HCT116 (cell line): ENCODE measurements around the gene CLP1. TPM values are rescaled to one million over a fixed set of nuclear protein-coding genes. Genes with fewer than 3 reads are reported as not detected.

Source experiments
- ATAC-seq: fragments of 200-7000 bp; cut with Tn5 transposase; 2 replicates; pipeline ENCODE4 v1.9.1; 2020; ENCODE audit warnings: mild to moderate bottlenecking, moderate library complexity
- BruUV-seq: library from RNA; stranded (reverse); fragments of 400-500 nt; replicated peaks from 2 replicates; lab custom pipeline; 2021; lab: Mats Ljungman, UMichigan
- CTCF ChIA-PET: fragments of 300-600 bp; sonication (Branson Sonifier 250); formaldehyde crosslinking; loops from one replicate; lab custom pipeline; 2021; ENCODE audit warnings: antibody characterized with exemption; lab: Charles Lee
- POLR2A ChIA-PET: fragments of 300-600, 350-600 bp; sonication (Branson Sonifier 250); formaldehyde crosslinking; loops from one replicate; lab custom pipeline; 2021; ENCODE audit warnings: antibody characterized with exemption; lab: Charles Lee
- RAD21 ChIA-PET, 2 experiments: fragments of 300-600 bp; sonication (Branson Sonifier 250); formaldehyde crosslinking; loops; one replicate each; lab custom pipeline; 2023; ENCODE audit warnings: low total read pairs in 2 of 2; ENCODE audit not compliant: uncharacterized antibody in 2 of 2, unreplicated experiment in 2 of 2, low non-redundant PET in 1 of 2; lab: Charles Lee
- DNase-seq: peaks from one replicate; pipeline ENCODE4 v3.0.0-alpha.2; 2010; ENCODE audit warnings: low read depth, low spot score
- H2AFZ ChIP-seq: fragments of 200-600 bp; shearing (Covaris generic), sonication (generic); 2 replicates; pipeline ENCODE4 v1.6.1; 2017; ENCODE audit warnings: low read depth, mixed run types, mixed read lengths, antibody characterized with exemption, low read length; ENCODE audit not compliant: poor library complexity, severe bottlenecking
- H3K27ac ChIP-seq: 2 replicates; pipeline ENCODE4 v1.5.1; 2012; ENCODE audit warnings: low read depth, low read length
- H3K27me3 ChIP-seq: fragments of 200-600 bp; sonication (generic); 2 replicates; pipeline ENCODE4 v1.6.1; 2016; ENCODE audit warnings: mixed run types, low read length, mixed read lengths; ENCODE audit not compliant: insufficient read depth
- H3K36me3 ChIP-seq, 2 experiments: fragments of 200-500 bp in 1 of 2; fragments of 200-600 bp in 1 of 2; sonication (Bioruptor generic) in 1 of 2; sonication (generic) in 1 of 2; 2 replicates each; pipeline versions ENCODE4 v1.5.1 to v1.6.1; 2014 to 2016; ENCODE audit warnings: low read length in 2 of 2, inconsistent platforms in 1 of 2, mixed read lengths in 1 of 2, mixed run types in 1 of 2; ENCODE audit not compliant: insufficient read depth in 2 of 2, control insufficient read depth in 1 of 2
- H3K4me1 ChIP-seq, 2 experiments: fragments of 200-600 bp in 1 of 2; sonication (generic) in 1 of 2; 2 replicates each; pipeline versions ENCODE4 v1.5.1 to v1.6.1; 2012 to 2017; ENCODE audit warnings: low read length in 2 of 2, inconsistent platforms in 1 of 2, mild to moderate bottlenecking in 1 of 2, mixed read lengths in 1 of 2, mixed run types in 1 of 2, moderate library complexity in 1 of 2; ENCODE audit not compliant: insufficient read depth in 2 of 2, control insufficient read depth in 1 of 2
- H3K4me2 ChIP-seq: fragments of 200-600 bp; sonication (generic); 2 replicates; pipeline ENCODE4 v1.6.1; 2017; ENCODE audit warnings: mixed run types, low read length, mixed read lengths
- H3K4me3 ChIP-seq, 2 experiments: fragments of 200-600 bp in 1 of 2; sonication (generic) in 1 of 2; replicated peaks in 1 of 2; 2 replicates each; pipeline ENCODE4 v1.5.1; 2011 to 2016; ENCODE audit warnings: low read length in 2 of 2, control low read depth in 1 of 2, low read depth in 1 of 2, mild to moderate bottlenecking in 1 of 2, mixed read lengths in 1 of 2, mixed run types in 1 of 2
- H3K79me2 ChIP-seq: fragments of 200-600 bp; sonication (generic); 2 replicates; pipeline ENCODE4 v1.6.1; 2017; ENCODE audit warnings: mild to moderate bottlenecking, mixed run types, low read length, moderate library complexity, mixed read lengths; ENCODE audit not compliant: insufficient read depth
- H3K9ac ChIP-seq: fragments of 200-600 bp; sonication (generic); 2 replicates; pipeline ENCODE4 v1.6.1; 2016; ENCODE audit warnings: low read length, mixed read lengths
- H3K9me2 ChIP-seq: fragments of 200-600 bp; sonication (generic), shearing (Covaris generic); 2 replicates; pipeline ENCODE4 v1.6.1; 2017; ENCODE audit warnings: mixed run types, mild to moderate bottlenecking, moderate library complexity; ENCODE audit not compliant: insufficient read depth
- H3K9me3 ChIP-seq, 2 experiments: fragments of 200-500 bp in 1 of 2; fragments of 200-600 bp in 1 of 2; sonication (Bioruptor generic) in 1 of 2; sonication (generic) in 1 of 2; 2 replicates each; pipeline ENCODE4 v1.6.1; 2014 to 2017; ENCODE audit warnings: low read length in 2 of 2, mixed read lengths in 2 of 2, inconsistent platforms in 1 of 2, low read depth in 1 of 2, mild to moderate bottlenecking in 1 of 2, mixed run types in 1 of 2, moderate library complexity in 1 of 2; ENCODE audit not compliant: control insufficient read depth in 1 of 2, insufficient read depth in 1 of 2
- H4K20me1 ChIP-seq: fragments of 200-600 bp; sonication (generic), shearing (Covaris generic); 2 replicates; pipeline ENCODE4 v1.6.1; 2017; ENCODE audit warnings: mixed run types, mild to moderate bottlenecking, moderate library complexity; ENCODE audit not compliant: insufficient read depth
- EZH2 ChIP-seq: fragments of 200-600 bp; sonication (generic); IDR thresholded peaks from 2 replicates; pipeline ENCODE4 v1.6.1; 2017; ENCODE audit warnings: antibody characterized with exemption, mixed run types
- POLR2A ChIP-seq: IDR thresholded peaks from 2 replicates; pipeline ENCODE4 v1.7.0; 2011; ENCODE audit warnings: borderline replicate concordance; ENCODE audit not compliant: insufficient read depth, insufficient read length; ENCODE audit errors: extremely low read depth
- POLR2AphosphoS5 ChIP-seq: IDR thresholded peaks from 2 replicates; pipeline ENCODE4 v1.6.1; 2011; ENCODE audit warnings: mild to moderate bottlenecking, low read depth, low read length, moderate library complexity
- SP1 ChIP-seq: IDR thresholded peaks from 2 replicates; pipeline ENCODE4 v1.6.1; 2012; ENCODE audit warnings: low read depth
- SRF ChIP-seq: IDR thresholded peaks from 2 replicates; pipeline ENCODE4 v1.6.1; 2012; ENCODE audit warnings: low read depth
- ZFX ChIP-seq: fragments of 450-650 bp; IDR thresholded peaks from 2 replicates; pipeline ENCODE4 v1.6.1; 2017
- intact Hi-C: fragments of 100-400 bp; cut with micrococcal nuclease; formaldehyde crosslinking; loops from 2 replicates; pipeline ENCODE4 v1.10.0; 2022
- total RNA-seq: library from RNA; stranded (reverse); gene quantifications from one replicate; pipeline ENCODE4 v1.2.1, GENCODE V29; 2021; ENCODE audit not compliant: unreplicated experiment
- TF ChIP-seq, protein P1 (sequence below), 3 experiments: fragments of 200-600 bp in 1 of 3; sonication (generic) in 1 of 3; IDR thresholded peaks in 2 of 3; conservative IDR thresholded peaks in 1 of 3; 2 replicates each; pipeline ENCODE4 v1.5.1; 2012 to 2017; ENCODE audit warnings: low read depth in 2 of 3, low read length in 2 of 3, antibody characterized with exemption in 1 of 3, borderline replicate concordance in 1 of 3, control low read depth in 1 of 3, mild to moderate bottlenecking in 1 of 3, mixed read lengths in 1 of 3, mixed run types in 1 of 3, moderate library complexity in 1 of 3; ENCODE audit not compliant: insufficient read depth in 1 of 3
- TF ChIP-seq, protein P2 (sequence below): IDR thresholded peaks from 2 replicates; pipeline ENCODE4 v1.6.1; 2011; ENCODE audit warnings: mild to moderate bottlenecking, low read length, moderate library complexity; ENCODE audit not compliant: insufficient replicate concordance; ENCODE audit errors: extremely low read depth
- TF ChIP-seq, protein P3 (sequence below): IDR thresholded peaks from 2 replicates; pipeline ENCODE4 v1.6.1; 2012

CLP1 gene
- total RNA-seq, 1 experiment from 2014 or later, result 17.7 TPM

DNA sequence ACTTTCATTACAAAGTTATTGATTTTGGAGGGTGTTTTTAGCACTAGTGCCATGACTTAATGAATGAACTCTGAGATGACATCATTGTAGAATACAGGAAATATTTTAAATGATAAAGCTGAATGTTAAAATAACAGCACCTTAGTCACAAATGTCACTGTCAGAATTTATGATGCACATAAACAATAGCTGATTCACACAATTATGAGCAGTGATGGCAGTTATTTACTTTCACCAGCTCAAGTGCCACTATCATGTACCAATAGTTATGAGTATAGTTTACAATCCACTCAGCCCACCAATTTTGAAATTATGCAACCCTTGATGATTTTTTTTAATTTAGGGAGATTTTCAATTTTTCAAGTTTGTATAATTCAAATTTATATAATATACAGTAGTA, 37.1 kb upstream of the CLP1 start (continued):
- TF ChIP-seq, protein P1, sequence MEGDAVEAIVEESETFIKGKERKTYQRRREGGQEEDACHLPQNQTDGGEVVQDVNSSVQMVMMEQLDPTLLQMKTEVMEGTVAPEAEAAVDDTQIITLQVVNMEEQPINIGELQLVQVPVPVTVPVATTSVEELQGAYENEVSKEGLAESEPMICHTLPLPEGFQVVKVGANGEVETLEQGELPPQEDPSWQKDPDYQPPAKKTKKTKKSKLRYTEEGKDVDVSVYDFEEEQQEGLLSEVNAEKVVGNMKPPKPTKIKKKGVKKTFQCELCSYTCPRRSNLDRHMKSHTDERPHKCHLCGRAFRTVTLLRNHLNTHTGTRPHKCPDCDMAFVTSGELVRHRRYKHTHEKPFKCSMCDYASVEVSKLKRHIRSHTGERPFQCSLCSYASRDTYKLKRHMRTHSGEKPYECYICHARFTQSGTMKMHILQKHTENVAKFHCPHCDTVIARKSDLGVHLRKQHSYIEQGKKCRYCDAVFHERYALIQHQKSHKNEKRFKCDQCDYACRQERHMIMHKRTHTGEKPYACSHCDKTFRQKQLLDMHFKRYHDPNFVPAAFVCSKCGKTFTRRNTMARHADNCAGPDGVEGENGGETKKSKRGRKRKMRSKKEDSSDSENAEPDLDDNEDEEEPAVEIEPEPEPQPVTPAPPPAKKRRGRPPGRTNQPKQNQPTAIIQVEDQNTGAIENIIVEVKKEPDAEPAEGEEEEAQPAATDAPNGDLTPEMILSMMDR (IDR thresholded peaks at IDR 0.05 in 2 of 3, conservative IDR thresholded peaks at IDR 0.05 in 1 of 3; ENCODE audit: borderline replicate concordance in 1 of 3, insufficient read depth in 1 of 3, low read depth in 2 of 3, low read length in 2 of 3), result no peak
- no peak for TF ChIP-seq ZFX

DNA sequence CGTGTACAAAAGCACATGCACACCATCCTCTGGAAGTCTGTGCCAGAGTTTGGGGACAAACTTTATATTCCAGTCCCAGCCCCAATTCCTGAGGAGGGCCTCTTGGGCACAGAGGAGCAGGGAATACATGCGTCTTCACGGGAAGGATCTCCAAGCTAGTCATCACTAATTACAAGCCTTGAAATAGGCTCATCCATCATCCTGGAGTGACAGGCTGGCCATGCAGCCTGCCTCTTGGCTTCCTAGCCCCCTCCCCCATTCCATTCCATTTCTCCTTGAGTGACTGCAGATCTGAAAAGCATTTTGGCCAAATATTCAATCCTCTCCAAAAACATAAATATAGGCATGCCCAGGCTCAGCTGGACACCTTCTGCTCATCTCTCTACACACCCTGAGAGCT, 35.3 kb upstream of the CLP1 start:
- POLR2A ChIA-PET, result no interaction called here
- BruUV-seq, result no TSS peak
- Histone ChIP-seq H3K4me3 (no peak overlapping the region), H3K4me2 (no peak overlapping the region), H3K9me2 (no peaks in the 10 kb centered on the region), H3K9me3 (peaks cover 10 to 14% of the 10 kb centered on the region in 2 experiments; a peak in 3 of 4 replicates), H2AFZ (no peak overlapping the region), H4K20me1 (no peaks in the 10 kb centered on the region)
- intact Hi-C loops, result no loop called here
- RAD21 ChIA-PET, result no interaction called here
- CTCF ChIA-PET, result interaction anchor here (1.3 kb wide), 1 partner anchor 22 kb away, joined by 4 read pairs; no protein-coding TSS in a partner anchor
- no peak for DNase-seq
- TF ChIP-seq, protein P2, sequence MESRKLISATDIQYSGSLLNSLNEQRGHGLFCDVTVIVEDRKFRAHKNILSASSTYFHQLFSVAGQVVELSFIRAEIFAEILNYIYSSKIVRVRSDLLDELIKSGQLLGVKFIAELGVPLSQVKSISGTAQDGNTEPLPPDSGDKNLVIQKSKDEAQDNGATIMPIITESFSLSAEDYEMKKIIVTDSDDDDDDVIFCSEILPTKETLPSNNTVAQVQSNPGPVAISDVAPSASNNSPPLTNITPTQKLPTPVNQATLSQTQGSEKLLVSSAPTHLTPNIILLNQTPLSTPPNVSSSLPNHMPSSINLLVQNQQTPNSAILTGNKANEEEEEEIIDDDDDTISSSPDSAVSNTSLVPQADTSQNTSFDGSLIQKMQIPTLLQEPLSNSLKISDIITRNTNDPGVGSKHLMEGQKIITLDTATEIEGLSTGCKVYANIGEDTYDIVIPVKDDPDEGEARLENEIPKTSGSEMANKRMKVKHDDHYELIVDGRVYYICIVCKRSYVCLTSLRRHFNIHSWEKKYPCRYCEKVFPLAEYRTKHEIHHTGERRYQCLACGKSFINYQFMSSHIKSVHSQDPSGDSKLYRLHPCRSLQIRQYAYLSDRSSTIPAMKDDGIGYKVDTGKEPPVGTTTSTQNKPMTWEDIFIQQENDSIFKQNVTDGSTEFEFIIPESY, result no peak
- no peak for TF ChIP-seq POLR2A
- TF ChIP-seq, protein P3, sequence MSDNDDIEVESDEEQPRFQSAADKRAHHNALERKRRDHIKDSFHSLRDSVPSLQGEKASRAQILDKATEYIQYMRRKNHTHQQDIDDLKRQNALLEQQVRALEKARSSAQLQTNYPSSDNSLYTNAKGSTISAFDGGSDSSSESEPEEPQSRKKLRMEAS, result no peak
- TF ChIP-seq POLR2AphosphoS5, result no peak
- TF ChIP-seq, protein P1 (IDR thresholded peaks at IDR 0.05 in 2 of 3, conservative IDR thresholded peaks at IDR 0.05 in 1 of 3; ENCODE audit: borderline replicate concordance in 1 of 3, insufficient read depth in 1 of 3, low read depth in 2 of 3, low read length in 2 of 3), result no peak
- no peak for TF ChIP-seq EZH2
- no peak for TF ChIP-seq SP1
- no peak for TF ChIP-seq SRF
- no peak for TF ChIP-seq ZFX
- TF ChIP-seq, all 23 proteins: peak for 0
- H3K9ac ChIP-seq, result no peak overlapping the region
- H3K79me2 ChIP-seq, result no peaks in the 10 kb centered on the region
- H3K27me3 ChIP-seq, result no peaks in the 10 kb centered on the region
- H3K36me3 ChIP-seq, result no peaks in the 10 kb centered on the region
- no peak for ATAC-seq
- H3K4me1 ChIP-seq, result no peaks in the 10 kb centered on the region
- no peak overlapping the region for H3K27ac ChIP-seq
